PC-9 (cell line): Measurements from ENCODE around the gene ARMC12. TPM values are rescaled to one million over a fixed set of nuclear protein-coding genes. Genes with fewer than 3 reads are reported as not detected.

Experiments used
- BruUV-seq: library from RNA; stranded (reverse); fragments of 400-500 nt; replicated peaks from 2 replicates; lab custom pipeline; 2021; lab: Mats Ljungman, UMichigan
- CTCF ChIA-PET: fragments of 300-600 bp; sonication (Branson Sonifier 250); formaldehyde crosslinking; loops from one replicate; lab custom pipeline; 2022; ENCODE audit warnings: antibody characterized with exemption; lab: Charles Lee
- POLR2A ChIA-PET: fragments of 300-600 bp; sonication (Branson Sonifier 250); formaldehyde crosslinking; loops from one replicate; lab custom pipeline; 2022; ENCODE audit warnings: antibody characterized with exemption; ENCODE audit not compliant: unreplicated experiment; lab: Charles Lee
- DNase-seq, 2 experiments: peaks; one replicate each; pipeline versions ENCODE4 v3.0.0 to v3.0.0-alpha.2; 2015 to 2022; ENCODE audit warnings: mixed read lengths in 1 of 2
- H2AFZ ChIP-seq: fragments of 200-600 bp; sonication (generic); 2 replicates; pipeline ENCODE4 v1.8.1; 2017; ENCODE audit warnings: antibody characterized with exemption
- H3F3A ChIP-seq: fragments of 200-600 bp; sonication (generic); 2 replicates; pipeline ENCODE4 v1.8.1; 2017; ENCODE audit warnings: antibody characterized with exemption, mild to moderate bottlenecking, low read depth; ENCODE audit not compliant: insufficient read depth
- H3K27ac ChIP-seq: fragments of 200-600 bp; sonication (generic); 2 replicates; pipeline ENCODE4 v1.6.1; 2016; ENCODE audit warnings: mixed run types
- H3K27me3 ChIP-seq: fragments of 200-600 bp; sonication (generic); 2 replicates; pipeline ENCODE4 v1.6.1; 2016; ENCODE audit warnings: low read depth, mixed run types; ENCODE audit not compliant: insufficient read depth
- H3K36me3 ChIP-seq: fragments of 200-600 bp; sonication (generic); 2 replicates; pipeline ENCODE4 v1.6.1; 2016; ENCODE audit warnings: low read depth, mixed run types
- H3K4me1 ChIP-seq: fragments of 200-600 bp; sonication (generic); replicated peaks from 2 replicates; pipeline ENCODE4 v1.6.1; 2016; ENCODE audit warnings: mixed run types; ENCODE audit not compliant: insufficient read depth
- H3K4me2 ChIP-seq: fragments of 200-600 bp; sonication (generic); 2 replicates; pipeline ENCODE4 v1.6.1; 2017; ENCODE audit warnings: mixed run types
- H3K4me3 ChIP-seq: fragments of 200-600 bp; sonication (generic); 2 replicates; pipeline ENCODE4 v1.6.1; 2016; ENCODE audit warnings: mixed run types
- H3K79me2 ChIP-seq: fragments of 200-600 bp; sonication (generic); 2 replicates; pipeline ENCODE4 v1.6.1; 2017; ENCODE audit warnings: low read depth, mixed run types
- H3K9me2 ChIP-seq: fragments of 200-600 bp; sonication (generic); 2 replicates; pipeline ENCODE4 v1.8.1; 2017; ENCODE audit warnings: mild to moderate bottlenecking; ENCODE audit not compliant: insufficient read depth
- H3K9me3 ChIP-seq: fragments of 200-600 bp; sonication (generic); 2 replicates; pipeline ENCODE4 v1.8.1; 2016; ENCODE audit warnings: low read depth; ENCODE audit not compliant: insufficient read depth
- H4K20me1 ChIP-seq: fragments of 200-600 bp; sonication (generic); 2 replicates; pipeline ENCODE4 v1.8.1; 2017; ENCODE audit not compliant: insufficient read depth
- CTCF ChIP-seq: fragments of 200-600 bp; sonication (generic); conservative IDR thresholded peaks from 2 replicates; pipeline ENCODE4 v1.6.1; 2017; ENCODE audit warnings: mixed run types, antibody characterized with exemption, mild to moderate bottlenecking, moderate library complexity
- EZH2 ChIP-seq: fragments of 200-600 bp; sonication (generic); IDR thresholded peaks from 2 replicates; pipeline ENCODE4 v1.8.0; 2017; ENCODE audit warnings: antibody characterized with exemption, low read depth
- intact Hi-C: fragments of 100-400 bp; cut with micrococcal nuclease; formaldehyde crosslinking; loops from one replicate; pipeline ENCODE4 v1.10.0; 2022; ENCODE audit not compliant: unreplicated experiment
- total RNA-seq: library from RNA; stranded (reverse); gene quantifications from 2 replicates; pipeline ENCODE4 v1.2.3, GENCODE V29; 2021

The ARMC12 gene
- total RNA-seq, 1 experiment from 2014 or later: 0.57 TPM

GRCh38 chr6:35776364-35777215 is 39.8 kb downstream of the ARMC12 start, which contains the start of gene CLPSL2:
TSS of gene CLPSL2 (plus strand) at chr6:35776598. CDS start at chr6:35776619, 21 bp downstream.
- peak; percentile 53 to 55 for DNase-seq
- H3K4me2 ChIP-seq: peak within 1 kb of the TSS; percentile 86
- no peak within 1 kb of the TSS for H3K27ac ChIP-seq
- intact Hi-C loops: no loop called here
- no peaks in the 10 kb centered on the region for H3K9me3 ChIP-seq
- H3K4me1 ChIP-seq: peaks cover 21% of the 10 kb centered on the region
- H3K4me3 ChIP-seq: peak within 1 kb of the TSS; percentile 63
- H4K20me1 ChIP-seq: no peaks in the 10 kb centered on the region
- no peaks in the 10 kb centered on the region for H3K9me2 ChIP-seq
- no peak for TF ChIP-seq CTCF
- no peak for TF ChIP-seq EZH2
- BruUV-seq: no TSS peak
- CTCF ChIA-PET: interaction anchor here (0.5 kb wide), 1 partner anchor 1350 kb away, joined by 4 read pairs; no protein-coding TSS in a partner anchor
- H3F3A ChIP-seq: peaks cover 8% of the 10 kb centered on the region; the same call in 1 of the 2 replicates
- POLR2A ChIA-PET: no interaction called here
- H3K27me3 ChIP-seq: no peaks in the 10 kb centered on the region
- no peaks in the 10 kb centered on the region for H3K79me2 ChIP-seq
- no peaks in the 10 kb centered on the region for H3K36me3 ChIP-seq
- peak within 1 kb of the TSS; percentile 73 for H2AFZ ChIP-seq

GRCh38 chr6:35777356-35778102 is 40.7 kb downstream of the ARMC12 start:
- H3K36me3 ChIP-seq: no peaks in the 10 kb centered on the region
- intact Hi-C loops: no loop called here
- H3K27me3 ChIP-seq: no peaks in the 10 kb centered on the region
- peaks cover 31% of the 10 kb centered on the region for H3K4me1 ChIP-seq
- peak overlapping the region; percentile 86 for H3K4me2 ChIP-seq
- CTCF ChIA-PET: no interaction called here
- no peak for TF ChIP-seq EZH2
- peak; percentile 37 to 78 for DNase-seq
- no peaks in the 10 kb centered on the region for H3K79me2 ChIP-seq
- H3F3A ChIP-seq: peaks cover 16% of the 10 kb centered on the region; the same call in 1 of the 2 replicates
- H2AFZ ChIP-seq: no peak overlapping the region
- POLR2A ChIA-PET: no interaction called here
- H3K27ac ChIP-seq: no peak overlapping the region
- H3K4me3 ChIP-seq: no peak overlapping the region
- no peaks in the 10 kb centered on the region for H3K9me3 ChIP-seq
- no peaks in the 10 kb centered on the region for H3K9me2 ChIP-seq
- H4K20me1 ChIP-seq: no peaks in the 10 kb centered on the region
- no TSS peak for BruUV-seq

DNA sequence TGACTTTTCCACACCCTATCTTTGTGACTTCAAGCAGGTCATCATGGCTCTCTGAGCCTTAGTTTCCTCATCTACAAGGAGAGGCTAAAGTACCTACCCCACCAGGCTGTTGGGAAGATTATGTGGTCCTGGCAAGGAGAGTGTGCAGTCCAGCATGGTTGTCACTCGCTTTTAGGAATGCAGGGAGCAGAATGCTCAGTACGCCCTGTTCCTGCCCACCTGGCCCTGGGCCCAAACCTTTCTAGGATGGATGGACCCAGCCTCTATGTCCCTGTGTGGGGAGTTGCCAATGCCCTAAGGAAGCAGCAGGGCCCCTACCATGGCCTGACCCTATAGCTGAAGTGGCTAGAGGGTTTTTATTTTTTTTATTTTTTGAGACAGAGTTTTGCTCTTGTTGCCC is 41.6 kb downstream of the ARMC12 start:
- BruUV-seq: no TSS peak
- no peaks in the 10 kb centered on the region for H3K9me2 ChIP-seq
- no peak overlapping the region for H2AFZ ChIP-seq
- ChIA-PET CTCF (no interaction called here), POLR2A (no interaction called here)
- no peaks in the 10 kb centered on the region for H3K36me3 ChIP-seq
- no peaks in the 10 kb centered on the region for H3K79me2 ChIP-seq
- no peaks in the 10 kb centered on the region for H3K9me3 ChIP-seq
- intact Hi-C loops: no loop called here
- H3K4me1 ChIP-seq: peaks cover 37% of the 10 kb centered on the region
- DNase-seq: no peak
- TF ChIP-seq CTCF (no peak), EZH2 (no peak)
- no peaks in the 10 kb centered on the region for H4K20me1 ChIP-seq
- peaks cover 16% of the 10 kb centered on the region; the same call in 1 of the 2 replicates for H3F3A ChIP-seq
- H3K27ac ChIP-seq: no peak overlapping the region
- H3K4me3 ChIP-seq: no peak overlapping the region
- H3K4me2 ChIP-seq: no peak overlapping the region
- no peaks in the 10 kb centered on the region for H3K27me3 ChIP-seq
